GM10266 (cell line): ENCODE results near the gene PARS2.

Experiments
- DNase-seq: peaks from one replicate; pipeline ENCODE4 v3.0.0; 2012; ENCODE audit errors: extremely low spot score
- TF ChIP-seq, protein P1 (sequence below): IDR thresholded peaks from 2 replicates; pipeline ENCODE4 v1.5.1; 2012; ENCODE audit warnings: mild to moderate bottlenecking, low read depth; ENCODE audit not compliant: control insufficient read depth, insufficient read depth; ENCODE audit errors: missing control alignments

The PARS2 gene

DNA sequence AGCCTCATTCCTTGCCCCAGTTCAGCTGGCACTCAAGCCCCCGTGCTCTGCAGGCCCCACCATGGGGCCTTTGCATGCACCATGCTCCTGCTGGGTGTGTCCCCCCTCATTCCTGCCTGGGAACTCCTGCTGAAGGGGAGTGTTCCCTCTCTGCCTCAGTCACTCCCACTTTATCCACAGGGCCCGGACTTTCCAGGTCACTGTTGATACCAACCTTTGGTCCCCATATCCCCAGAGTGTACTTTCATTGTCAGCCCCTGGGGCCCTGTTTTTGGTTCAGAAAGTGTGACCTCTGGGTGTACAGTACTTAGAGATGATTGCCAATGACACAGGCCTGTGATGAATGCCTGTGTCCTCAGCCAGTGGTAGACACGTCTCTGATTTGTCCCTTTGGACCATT lies 33.9 kb upstream of the PARS2 start:
- TF ChIP-seq, protein P1, sequence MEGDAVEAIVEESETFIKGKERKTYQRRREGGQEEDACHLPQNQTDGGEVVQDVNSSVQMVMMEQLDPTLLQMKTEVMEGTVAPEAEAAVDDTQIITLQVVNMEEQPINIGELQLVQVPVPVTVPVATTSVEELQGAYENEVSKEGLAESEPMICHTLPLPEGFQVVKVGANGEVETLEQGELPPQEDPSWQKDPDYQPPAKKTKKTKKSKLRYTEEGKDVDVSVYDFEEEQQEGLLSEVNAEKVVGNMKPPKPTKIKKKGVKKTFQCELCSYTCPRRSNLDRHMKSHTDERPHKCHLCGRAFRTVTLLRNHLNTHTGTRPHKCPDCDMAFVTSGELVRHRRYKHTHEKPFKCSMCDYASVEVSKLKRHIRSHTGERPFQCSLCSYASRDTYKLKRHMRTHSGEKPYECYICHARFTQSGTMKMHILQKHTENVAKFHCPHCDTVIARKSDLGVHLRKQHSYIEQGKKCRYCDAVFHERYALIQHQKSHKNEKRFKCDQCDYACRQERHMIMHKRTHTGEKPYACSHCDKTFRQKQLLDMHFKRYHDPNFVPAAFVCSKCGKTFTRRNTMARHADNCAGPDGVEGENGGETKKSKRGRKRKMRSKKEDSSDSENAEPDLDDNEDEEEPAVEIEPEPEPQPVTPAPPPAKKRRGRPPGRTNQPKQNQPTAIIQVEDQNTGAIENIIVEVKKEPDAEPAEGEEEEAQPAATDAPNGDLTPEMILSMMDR, result no peak
- no peak for DNase-seq

DNA sequence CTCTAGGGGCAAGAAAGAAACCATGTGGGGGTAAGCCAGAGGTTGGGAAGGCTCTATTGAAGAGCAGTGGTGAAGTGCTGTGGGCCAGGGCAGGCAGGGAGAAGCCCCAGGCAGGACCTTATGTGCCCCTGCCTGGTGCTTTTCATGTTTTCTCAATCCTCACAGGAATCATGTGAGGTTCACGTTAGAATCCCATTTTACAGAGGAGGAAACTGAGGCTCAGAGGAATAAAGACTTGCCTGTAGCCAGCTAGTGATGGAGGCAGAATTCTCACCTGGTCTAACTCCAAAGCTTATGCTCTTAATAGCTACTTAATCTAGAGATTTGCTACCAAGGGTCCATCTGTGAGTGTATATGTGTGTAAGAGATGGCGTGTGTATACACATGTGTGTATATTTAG lies 32.6 kb upstream of the PARS2 start:
- TF ChIP-seq, protein P1, result no peak

DNA sequence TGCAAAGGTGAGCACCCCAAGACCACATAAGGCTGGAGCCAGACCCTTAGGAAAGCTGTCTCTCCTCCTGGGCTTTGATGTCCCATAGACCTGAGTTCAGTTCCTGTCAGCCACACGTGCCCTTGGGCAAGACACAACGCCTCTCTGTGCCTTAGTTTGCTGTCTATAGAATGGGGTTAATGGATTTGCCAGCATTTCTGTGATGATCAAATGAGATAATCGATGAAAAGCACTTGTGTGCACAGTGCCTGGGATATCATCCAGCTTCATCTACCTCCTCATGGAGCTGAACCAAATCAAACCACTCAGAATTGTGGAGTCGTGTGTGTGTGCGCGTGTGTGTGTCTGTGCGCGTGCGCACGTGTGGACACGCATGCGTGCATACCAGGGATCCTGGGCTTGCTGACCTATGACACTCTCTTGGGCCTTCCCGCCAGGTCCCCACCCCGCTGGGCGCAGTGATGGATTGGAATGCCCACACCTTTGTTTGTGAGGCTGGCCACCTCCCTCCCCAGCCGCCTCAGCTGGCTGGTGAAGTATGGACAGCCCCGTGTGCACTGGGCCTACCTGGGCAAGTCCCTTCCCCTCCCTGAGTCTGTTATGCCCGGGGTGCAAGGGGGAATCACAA lies 31.6 kb upstream of the PARS2 start:
- no peak for DNase-seq

More for the DNA sequence above, 32.6 kb upstream of the PARS2 start:
- no peak for DNase-seq

DNA sequence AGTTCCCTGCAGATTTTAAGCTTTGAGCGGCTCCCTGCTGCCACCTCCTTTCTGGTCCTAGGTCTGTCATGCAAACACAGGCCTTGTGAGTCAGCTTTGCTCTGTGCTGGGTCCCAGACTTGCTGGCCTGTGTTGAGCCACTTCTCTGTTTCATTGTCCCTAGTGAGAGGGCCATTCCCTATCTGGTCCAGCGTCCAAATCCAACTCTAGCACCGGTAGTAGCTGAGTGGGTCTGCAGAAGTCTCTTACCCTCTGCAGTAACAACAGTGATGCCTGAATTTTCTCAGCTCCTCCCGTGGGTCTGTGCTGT lies 31.0 kb upstream of the PARS2 start:
- TF ChIP-seq, protein P1, result no peak
- DNase-seq, result no peak

More for the DNA sequence above, 31.6 kb upstream of the PARS2 start:
- TF ChIP-seq, protein P1, result no peak

DNA sequence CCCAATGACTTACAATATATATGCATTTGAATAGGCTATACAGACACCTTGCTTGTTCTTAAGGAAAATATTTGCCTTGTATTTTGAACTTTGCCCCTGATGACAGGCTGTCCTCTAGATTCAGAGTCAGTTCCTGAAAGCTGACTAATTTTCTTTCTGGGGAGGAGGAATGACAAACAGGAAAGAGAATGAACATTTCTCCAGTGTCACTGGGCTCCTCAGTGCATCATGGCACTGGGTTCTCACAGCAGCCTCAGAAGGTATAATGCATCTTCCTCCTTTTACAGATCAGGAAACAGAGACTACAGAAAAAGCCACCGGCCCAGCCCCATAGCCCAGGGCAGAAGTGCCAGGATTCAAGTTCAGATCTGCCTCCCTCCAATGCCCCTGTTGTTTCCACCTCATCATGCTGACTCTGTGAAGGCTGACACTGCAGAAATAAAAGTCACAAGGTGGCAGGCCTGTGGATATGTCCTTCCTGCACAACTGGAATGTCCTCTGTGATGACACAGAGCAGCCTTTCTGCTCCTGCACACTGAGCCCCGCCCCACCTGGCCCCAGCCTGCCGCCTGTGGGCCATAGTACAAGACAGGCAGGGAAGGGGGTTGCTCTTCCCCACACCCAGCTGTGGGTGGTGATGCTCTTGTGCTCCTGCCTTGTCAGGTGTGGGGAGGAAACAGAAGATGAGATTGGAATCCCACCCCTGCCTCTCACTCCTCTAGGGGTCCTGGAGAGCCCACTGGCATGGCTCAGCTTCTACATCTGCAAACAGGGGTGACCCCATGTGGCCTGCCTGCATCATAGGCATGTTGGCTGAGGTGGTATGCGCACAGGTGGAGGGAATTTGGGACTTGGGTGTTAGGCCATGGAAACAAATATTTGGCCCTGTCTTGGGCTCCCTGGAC lies 30.4 kb upstream of the PARS2 start:
- DNase-seq, result no peak
- TF ChIP-seq, protein P1, result no peak

DNA sequence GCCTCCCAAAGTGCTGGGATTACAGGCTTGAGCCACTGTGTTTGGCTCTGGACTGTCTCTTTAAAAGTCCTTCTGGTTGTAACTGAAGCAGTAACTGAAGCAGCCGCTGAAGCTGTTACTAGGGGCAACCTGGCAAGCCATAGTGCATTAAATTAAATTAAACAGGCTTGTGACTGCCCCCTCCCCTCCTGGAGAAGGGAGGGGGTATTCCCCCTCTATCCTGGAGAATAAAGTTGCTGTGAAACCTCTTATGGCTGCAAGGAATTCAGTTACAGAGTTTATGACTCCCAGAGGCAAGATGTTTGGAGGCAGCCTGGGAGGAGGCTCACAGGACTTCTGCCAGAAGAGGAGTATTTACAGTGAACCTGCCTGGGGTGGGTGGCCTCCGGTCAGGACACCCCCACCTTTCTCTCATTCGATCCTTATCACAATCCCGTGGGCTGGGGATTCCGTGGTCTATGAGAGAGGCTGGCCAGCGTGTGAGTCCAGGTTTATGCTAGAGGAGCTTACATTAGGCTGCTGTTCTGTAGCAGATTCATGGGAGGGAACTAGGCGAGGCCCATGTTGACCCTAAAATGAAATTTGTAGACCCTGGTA lies 28.5 kb upstream of the PARS2 start:
- DNase-seq, result no peak
- TF ChIP-seq, protein P1, result no peak
